ENCODE data around the gene CTNNA2. TPM values are rescaled to one million over a fixed set of nuclear protein-coding genes. Genes with fewer than 3 reads are reported as not detected.

Gene CTNNA2
- total RNA-seq, 4 donors from 2014 or later = 0.19 TPM; not detected in 3

- DNase-seq (ENCODE audit: low spot score) (no peak), ATAC-seq (ENCODE audit: low FRiP score) (no peak)
- TF ChIP-seq CTCF (IDR thresholded peaks at IDR 0.05) = no peak
Observed at GRCh38 chr2:80437959-80438358, 925.1 kb downstream of the CTNNA2 start.

GRCh38 chr2:80438686-80439085 is 925.8 kb downstream of the CTNNA2 start:
- ATAC-seq (ENCODE audit: low FRiP score) (no peak), DNase-seq (ENCODE audit: low spot score) (no peak)
- TF ChIP-seq CTCF (IDR thresholded peaks at IDR 0.05) = no peak

- DNase-seq (ENCODE audit: low spot score) (no peak), ATAC-seq (ENCODE audit: low FRiP score) (no peak)
- no peak for TF ChIP-seq CTCF (IDR thresholded peaks at IDR 0.05)
Observed at GRCh38 chr2:80454628-80455027, 941.8 kb downstream of the CTNNA2 start.

- ATAC-seq (ENCODE audit: low FRiP score) (no peak), DNase-seq (ENCODE audit: low spot score) (no peak)
- no peak for TF ChIP-seq CTCF (IDR thresholded peaks at IDR 0.05)
Observed at GRCh38 chr2:80459028-80459427, 946.2 kb downstream of the CTNNA2 start.

- ATAC-seq (ENCODE audit: low FRiP score) (no peak), DNase-seq (ENCODE audit: low spot score) (no peak)
- TF ChIP-seq CTCF (IDR thresholded peaks at IDR 0.05) = no peak
Observed at GRCh38 chr2:80461505-80462197, 948.8 kb downstream of the CTNNA2 start.

- TF ChIP-seq CTCF (IDR thresholded peaks at IDR 0.05) = no peak
Observed at GRCh38 chr2:80462654-80463053, 949.8 kb downstream of the CTNNA2 start.

GRCh38 chr2:80464275-80464674 is 951.4 kb downstream of the CTNNA2 start:
- ATAC-seq (ENCODE audit: low FRiP score) (no peak), DNase-seq (ENCODE audit: low spot score) (no peak)
- no peak for TF ChIP-seq CTCF (IDR thresholded peaks at IDR 0.05)

More at GRCh38 chr2:80462654-80463053, 949.8 kb downstream of the CTNNA2 start:
- no peak for DNase-seq (ENCODE audit: low spot score)
- ATAC-seq (ENCODE audit: low FRiP score) = no peak

All from omental fat pad (tissue), 4 donors.